Measurements from ENCODE around the gene OLAH.

DNA sequence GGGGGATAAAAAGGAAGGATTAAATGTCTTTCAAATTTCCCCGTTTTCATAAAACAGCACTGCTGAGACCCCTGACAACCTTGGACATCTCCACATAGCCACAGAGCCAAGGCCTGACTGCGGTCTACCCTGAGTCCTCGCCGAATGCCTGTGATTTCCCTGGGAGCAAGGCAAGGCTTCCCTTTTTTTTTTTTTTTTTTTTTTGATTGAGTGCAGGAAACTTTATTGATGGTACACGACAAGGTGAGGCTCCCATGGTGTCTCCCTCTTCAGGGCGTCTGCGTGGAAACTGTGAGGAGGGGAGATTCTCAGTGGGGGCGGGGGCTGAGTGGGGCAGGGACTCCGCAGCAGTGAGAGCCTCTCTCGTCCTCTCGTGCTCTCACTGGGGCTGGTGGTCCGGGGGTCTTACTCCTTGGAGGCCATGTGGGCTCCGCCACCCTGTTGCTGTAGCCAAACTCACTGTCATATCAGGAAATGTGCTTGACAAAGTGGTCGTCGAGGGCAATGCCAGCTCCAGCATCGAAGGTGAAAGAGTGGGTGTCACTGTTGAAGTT lies 49.2 kb downstream of the OLAH start:
- TF ChIP-seq POLR2A (IDR thresholded peaks at IDR 0.05; ENCODE audit: low read length) (no peak), GATA1 (IDR thresholded peaks at IDR 0.05; ENCODE audit: low read depth, low read length) (no peak)

Data from erythroblast (primary cell).